Choroid plexus epithelial cell (primary cell): ENCODE measurements around the gene CRY2.
"Not testable (repeated sequence)": the region's sequence is repeated elsewhere in the genome, so short reads cannot be mapped to it uniquely, and the experiment has no call there.

Experiments used
- DNase-seq: peaks from one replicate; pipeline ENCODE4 v3.0.0-alpha.2; 2010; ENCODE audit warnings: low read depth
- H3K4me3 ChIP-seq: 2 replicates; pipeline ENCODE4 v1.5.1; 2011; ENCODE audit warnings: low read depth, mild to moderate bottlenecking, control low read depth, low read length, moderate library complexity
- CTCF ChIP-seq: conservative IDR thresholded peaks from 2 replicates; pipeline ENCODE4 v1.5.1; 2011; ENCODE audit warnings: low read depth, mild to moderate bottlenecking, control low read depth, inconsistent platforms, low read length, moderate library complexity

The CRY2 gene

GRCh38 chr11:45803971-45804760, 43.1 kb upstream of the CRY2 start:
- H3K4me3 ChIP-seq = peak overlapping the region; percentile 82
- DNase-seq = peak; percentile 54
- no peak for TF ChIP-seq CTCF

- TF ChIP-seq CTCF = peak; percentile 7
- peak; percentile 96 for DNase-seq
- peak within 1 kb of the TSS; percentile 82 for H3K4me3 ChIP-seq
Measured at GRCh38 chr11:45804761-45805304, 42.4 kb upstream of the CRY2 start, which contains the start of gene SLC35C1. TSS of gene SLC35C1 (plus strand) at chr11:45805149. CDS start at chr11:45805802, 653 bp downstream.

DNA sequence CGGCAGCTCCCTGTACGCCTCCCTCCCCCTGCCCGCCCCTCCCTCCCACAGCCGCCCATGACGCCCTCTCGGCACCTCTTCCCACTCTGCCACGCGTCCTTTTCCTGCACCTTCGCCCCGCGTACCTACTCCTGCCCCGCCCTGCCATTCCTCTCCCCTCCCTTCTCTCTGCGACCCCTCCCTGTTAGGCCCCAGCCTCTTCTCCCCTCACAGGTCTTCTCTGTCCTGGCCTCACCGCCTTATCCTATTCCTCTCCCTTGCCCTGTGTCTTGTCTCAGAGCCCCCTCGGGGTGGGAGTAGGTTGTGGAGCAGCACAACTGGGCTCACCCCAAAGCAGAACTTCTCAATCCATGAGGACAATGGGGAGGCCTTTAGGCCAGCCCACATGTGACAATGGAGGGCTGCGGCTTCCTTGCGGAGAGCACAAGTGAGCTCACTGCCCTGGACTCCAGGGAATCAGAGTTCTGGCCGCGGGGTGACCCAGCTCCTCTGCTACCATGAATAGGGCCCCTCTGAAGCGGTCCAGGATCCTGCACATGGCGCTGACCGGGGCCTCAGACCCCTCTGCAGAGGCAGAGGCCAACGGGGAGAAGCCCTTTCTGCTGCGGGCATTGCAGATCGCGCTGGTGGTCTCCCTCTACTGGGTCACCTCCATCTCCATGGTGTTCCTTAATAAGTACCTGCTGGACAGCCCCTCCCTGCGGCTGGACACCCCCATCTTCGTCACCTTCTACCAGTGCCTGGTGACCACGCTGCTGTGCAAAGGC, 41.8 kb upstream of the CRY2 start:
- H3K4me3 ChIP-seq = peak overlapping the region; percentile 82
- TF ChIP-seq CTCF = peak; percentile 1
- peak; percentile 78 for DNase-seq

DNA sequence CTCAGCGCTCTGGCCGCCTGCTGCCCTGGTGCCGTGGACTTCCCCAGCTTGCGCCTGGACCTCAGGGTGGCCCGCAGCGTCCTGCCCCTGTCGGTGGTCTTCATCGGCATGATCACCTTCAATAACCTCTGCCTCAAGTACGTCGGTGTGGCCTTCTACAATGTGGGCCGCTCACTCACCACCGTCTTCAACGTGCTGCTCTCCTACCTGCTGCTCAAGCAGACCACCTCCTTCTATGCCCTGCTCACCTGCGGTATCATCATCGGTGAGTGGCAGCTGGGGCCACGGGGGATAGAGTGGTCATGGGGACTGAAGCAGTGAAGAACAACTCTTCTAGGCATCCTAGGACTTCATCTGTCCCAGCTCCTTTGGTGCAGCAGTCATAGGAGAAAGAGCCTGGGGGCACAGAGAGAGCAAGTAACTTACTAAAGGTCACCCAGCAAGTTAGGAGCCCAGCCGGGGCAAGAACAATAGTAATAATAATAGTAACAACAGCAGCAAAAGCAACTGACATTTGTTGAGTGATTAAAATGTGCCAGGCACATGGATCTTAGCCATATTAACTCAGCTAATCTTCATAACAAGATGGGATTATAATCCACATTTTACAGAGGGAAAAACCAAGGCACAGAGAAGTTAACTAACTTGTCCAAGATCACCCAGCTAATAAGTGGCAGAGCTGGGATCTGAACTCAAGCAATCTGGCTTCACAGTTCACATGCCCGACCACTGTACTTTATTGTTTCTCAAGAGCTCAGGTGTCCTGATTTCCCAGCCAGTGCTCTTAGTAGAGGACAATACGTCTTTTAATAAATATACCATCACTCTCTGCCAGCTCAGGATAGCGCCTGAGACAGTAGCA, 41.0 kb upstream of the CRY2 start:
- no peak for TF ChIP-seq CTCF
- no peak for DNase-seq
- H3K4me3 ChIP-seq = peak overlapping the region; percentile 82

GRCh38 chr11:45806937-45807791, 40.1 kb upstream of the CRY2 start:
- peak overlapping the region; percentile 82 for H3K4me3 ChIP-seq
- DNase-seq = no peak
- no peak for TF ChIP-seq CTCF

DNA sequence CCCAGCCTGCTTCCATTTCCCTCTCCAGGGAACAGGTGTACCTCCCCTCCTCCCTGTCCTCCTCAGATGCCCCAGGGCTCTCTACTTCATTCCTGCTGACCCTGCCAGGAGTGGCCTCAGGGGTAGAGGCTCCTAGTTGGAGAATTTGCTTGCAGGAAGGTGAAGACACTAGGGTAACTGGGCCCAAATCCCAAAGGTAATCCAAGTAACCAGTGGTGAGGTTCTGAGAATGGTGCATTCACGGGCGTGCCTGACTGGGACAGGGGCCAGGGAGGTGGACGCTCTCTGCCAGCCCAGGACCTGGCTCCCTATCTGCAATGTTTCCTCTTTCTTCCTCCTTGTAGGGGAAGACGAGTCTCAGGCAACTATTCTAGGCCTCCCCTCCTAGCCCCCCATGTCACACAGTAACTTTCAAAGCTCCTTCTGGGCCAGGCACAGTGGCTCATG, 39.5 kb upstream of the CRY2 start:
- H3K4me3 ChIP-seq = peak overlapping the region; percentile 82

GRCh38 chr11:45808427-45808826, 38.8 kb upstream of the CRY2 start:
- not testable (repeated sequence) for DNase-seq, H3K4me3 ChIP-seq

More for the DNA sequence above, 39.5 kb upstream of the CRY2 start:
- no peak for DNase-seq
- TF ChIP-seq CTCF = no peak
